SH-SY5Y (cell line): ENCODE results near the gene AGTR1.

Experiments
- GATA2 ChIP-seq: IDR thresholded peaks from 2 replicates; pipeline ENCODE4 v1.6.1; 2011; ENCODE audit warnings: mild to moderate bottlenecking, low read depth, low read length
- GATA3 ChIP-seq: IDR thresholded peaks from 2 replicates; pipeline ENCODE4 v1.6.1; 2011; ENCODE audit warnings: low read depth, mild to moderate bottlenecking, low read length, moderate library complexity

AGTR1 gene

GRCh38 chr3:148697306-148698189, at the start of gene AGTR1:
Gene AGTR1, plus strand, starts transcription at chr3:148697903. Its CDS starts 43,133 bp downstream, at chr3:148741036.
- TF ChIP-seq GATA2 (no peak), GATA3 (no peak)

- TF ChIP-seq GATA2 = no peak
- no peak for TF ChIP-seq GATA3
Measured at GRCh38 chr3:148648685-148649352, 48.9 kb upstream of the AGTR1 start.

DNA sequence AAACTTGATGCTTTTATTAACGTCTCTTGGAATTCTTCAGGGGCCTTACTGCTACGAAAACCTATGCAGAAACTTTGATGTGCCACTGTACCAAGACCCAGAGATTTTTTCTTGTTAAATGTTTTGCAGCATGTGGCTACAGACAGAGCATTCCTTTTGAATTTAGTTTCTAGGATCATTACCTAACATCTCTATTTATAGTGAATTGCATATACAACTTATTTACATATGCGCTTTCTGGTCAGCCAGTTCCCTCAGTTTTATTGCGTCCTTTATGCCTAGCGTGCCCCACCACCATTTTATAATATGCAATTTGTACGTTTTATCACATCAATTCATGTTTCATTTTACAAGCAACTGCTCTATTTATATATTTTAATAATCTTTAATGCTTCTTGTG, 46.2 kb upstream of the AGTR1 start:
- TF ChIP-seq GATA2 (no peak), GATA3 (no peak)

- TF ChIP-seq GATA2 (no peak), GATA3 (no peak)
Measured at GRCh38 chr3:148654433-148654832, 43.3 kb upstream of the AGTR1 start.

DNA sequence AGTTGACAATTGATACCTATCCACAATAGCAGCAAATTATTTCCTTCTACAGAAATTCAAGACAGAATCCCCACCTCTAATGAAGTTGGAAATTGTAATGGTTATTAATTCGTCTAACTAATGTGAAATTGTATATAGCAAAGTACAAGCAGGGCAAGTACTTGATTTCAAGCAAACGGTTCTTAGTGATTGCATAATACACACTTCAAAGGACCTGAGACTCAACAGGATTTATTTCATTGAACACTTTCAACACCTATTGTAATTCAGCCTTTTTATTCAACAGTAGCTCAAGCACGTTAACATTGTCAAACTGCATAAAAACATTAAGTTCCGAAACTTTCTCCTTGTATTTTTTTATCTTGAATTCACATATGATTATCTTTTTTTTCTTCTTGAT, 40.2 kb upstream of the AGTR1 start:
- TF ChIP-seq GATA3 = no peak
- no peak for TF ChIP-seq GATA2

- no peak for TF ChIP-seq GATA2
- no peak for TF ChIP-seq GATA3
Measured at GRCh38 chr3:148659512-148659911, 38.2 kb upstream of the AGTR1 start.

DNA sequence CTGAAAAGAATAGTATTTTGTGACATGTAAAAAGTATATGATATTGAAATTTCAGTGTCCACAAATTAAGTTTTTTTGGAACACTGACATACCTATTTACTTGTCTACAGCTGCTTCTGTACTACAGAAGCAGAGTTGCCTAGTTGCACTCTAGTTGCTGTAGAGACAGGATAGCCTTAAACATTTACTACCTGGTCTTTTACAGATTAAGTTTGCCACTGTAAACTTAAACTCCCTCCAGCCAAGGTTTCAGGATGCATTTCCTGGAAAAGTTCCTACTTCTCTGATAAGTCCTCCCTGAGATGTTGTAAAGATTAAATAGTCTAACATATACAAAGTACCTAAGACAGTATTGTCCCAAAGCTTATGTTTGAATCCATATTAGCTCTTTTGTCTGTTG, 17.4 kb upstream of the AGTR1 start:
- TF ChIP-seq GATA2 = no peak
- no peak for TF ChIP-seq GATA3

DNA sequence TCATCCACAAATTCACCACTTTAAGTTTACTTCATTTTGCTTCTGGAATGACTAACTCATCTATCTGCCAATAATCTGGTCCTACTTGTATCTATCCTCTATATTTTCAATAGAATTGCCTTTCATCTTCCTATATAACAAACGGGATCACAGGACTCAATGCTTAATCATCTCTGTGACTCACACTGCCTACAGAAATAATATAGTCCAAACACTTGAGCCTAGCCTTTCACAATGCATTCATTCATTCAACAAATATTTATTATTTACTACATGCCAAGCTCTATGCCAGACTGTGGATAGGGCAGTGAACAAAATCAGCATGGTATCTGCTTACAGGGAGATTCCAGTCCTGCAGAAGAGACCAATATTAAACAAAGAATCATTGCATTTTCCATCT, 16.6 kb upstream of the AGTR1 start:
- TF ChIP-seq GATA3 (no peak), GATA2 (no peak)

- TF ChIP-seq GATA2 = no peak
- no peak for TF ChIP-seq GATA3
Measured at GRCh38 chr3:148682997-148683396, 14.7 kb upstream of the AGTR1 start.

DNA sequence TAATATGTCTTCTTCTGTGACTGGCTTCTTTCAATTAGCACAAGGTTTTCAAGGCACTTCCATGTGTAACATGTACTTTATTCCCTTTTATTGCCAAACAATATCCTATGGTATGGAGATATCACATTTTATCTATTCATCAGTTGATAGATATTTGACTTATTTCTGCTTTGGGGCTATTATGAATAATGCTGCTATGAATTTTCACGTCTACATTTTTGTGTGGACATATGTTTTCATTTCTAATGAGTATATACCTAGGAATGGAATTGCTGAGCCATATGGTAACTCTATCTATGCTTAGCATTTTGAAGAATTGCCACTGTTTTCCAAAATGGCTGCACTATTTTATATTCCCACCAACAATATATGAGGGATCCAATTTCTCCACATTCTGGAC, 3.6 kb upstream of the AGTR1 start:
- TF ChIP-seq GATA3 = no peak
- no peak for TF ChIP-seq GATA2

DNA sequence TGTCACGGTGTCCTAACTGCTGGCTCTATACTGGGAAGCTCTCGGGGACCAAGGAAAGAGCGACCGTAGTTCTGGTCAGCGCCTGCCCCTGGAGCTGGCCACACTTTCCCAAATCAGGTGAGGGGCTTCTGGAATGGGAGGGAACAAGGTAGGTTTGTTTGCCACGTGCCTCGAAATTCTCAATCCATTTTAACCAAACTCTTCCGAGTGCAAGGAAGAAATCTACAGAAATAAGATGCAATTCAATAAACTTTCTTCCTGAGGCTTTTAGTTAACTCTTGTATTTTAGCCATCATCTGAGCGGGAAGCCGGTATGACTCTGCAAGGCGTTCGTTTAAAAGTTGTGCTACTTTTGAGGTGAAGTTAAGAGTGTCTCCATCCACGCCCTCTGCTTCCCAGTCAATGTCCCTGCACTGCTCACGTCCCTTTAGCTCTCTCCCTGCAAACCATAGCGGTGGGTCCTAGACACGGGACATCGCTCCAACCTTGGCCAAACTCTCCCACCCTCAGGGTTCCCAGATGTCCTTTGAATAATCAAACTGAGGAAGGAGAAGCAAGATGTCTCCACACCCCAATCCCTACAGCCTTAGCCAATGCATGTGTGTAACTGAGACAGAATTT, 597 bp downstream of the AGTR1 start:
- TF ChIP-seq GATA2 (no peak), GATA3 (no peak)

DNA sequence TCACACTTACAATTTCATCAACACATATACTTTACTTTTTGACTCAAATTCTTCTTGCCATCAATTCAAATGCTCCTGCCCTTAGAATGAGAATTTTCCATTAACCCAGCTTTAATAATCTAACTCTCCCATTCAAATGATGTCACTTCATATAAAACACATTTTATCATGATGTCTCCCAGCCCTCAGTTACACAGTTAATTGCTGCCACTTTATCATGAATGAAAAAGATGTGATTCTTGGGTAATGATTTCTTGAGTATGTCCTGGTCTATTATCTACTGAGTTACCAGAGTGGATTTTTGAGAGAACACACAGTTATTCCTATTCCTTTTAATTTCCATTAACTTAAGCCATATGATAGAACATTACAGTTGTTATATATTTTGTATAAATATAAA, 7.6 kb downstream of the AGTR1 start:
- TF ChIP-seq GATA2 (no peak), GATA3 (no peak)

GRCh38 chr3:148707601-148708380, 10.1 kb downstream of the AGTR1 start:
- TF ChIP-seq GATA2 = no peak
- TF ChIP-seq GATA3 = no peak

- no peak for TF ChIP-seq GATA2
- no peak for TF ChIP-seq GATA3
Measured at GRCh38 chr3:148708409-148708808, 10.7 kb downstream of the AGTR1 start.
